H1 (cell line): ENCODE measurements around the gene SV2B. TPM values are rescaled to one million over a fixed set of nuclear protein-coding genes. Genes with fewer than 3 reads are reported as not detected.

Source experiments
- CTCF ChIP-seq, 3 experiments: IDR thresholded peaks; 1 replicate in 2 of 3; 2 replicates in 1 of 3; pipeline versions ENCODE4 v1.5.1 to v1.6.1; 2011; ENCODE audit warnings: low read length in 3 of 3, mild to moderate bottlenecking in 3 of 3, inconsistent platforms in 2 of 3, low read depth in 1 of 3, moderate library complexity in 1 of 3; ENCODE audit not compliant: insufficient read depth in 1 of 3; ENCODE audit errors: control extremely low read depth in 1 of 3
- NRF1 ChIP-seq: IDR thresholded peaks from 2 replicates; pipeline ENCODE4 v1.6.1; 2011; ENCODE audit warnings: mild to moderate bottlenecking, low read depth, low read length, improper control_type of control experiment
- POLR2AphosphoS5 ChIP-seq: IDR thresholded peaks from 2 replicates; pipeline ENCODE4 v1.6.1; 2011; ENCODE audit warnings: low read depth, low read length
- RFX5 ChIP-seq: IDR thresholded peaks from 2 replicates; pipeline ENCODE4 v1.6.1; 2011; ENCODE audit warnings: low read depth, low read length, improper control_type of control experiment, borderline replicate concordance
- SP4 ChIP-seq: IDR thresholded peaks from 2 replicates; pipeline ENCODE4 v1.6.1; 2012; ENCODE audit warnings: low read length, inconsistent platforms
- TEAD4 ChIP-seq: IDR thresholded peaks from 2 replicates; pipeline ENCODE4 v1.6.1; 2012; ENCODE audit warnings: low read depth, low read length, inconsistent platforms, mixed read lengths
- polyA plus RNA-seq, 7 experiments: library from polyadenylated mRNA; depleted of rRNA in 3 of 7; stranded (reverse) in 5 of 7; unstranded in 2 of 7; fragments of >200 nt in 5 of 7; fragments of 200-250 nt in 2 of 7; gene quantifications; 1 replicate in 5 of 7; 2 replicates in 1 of 7; 4 replicates in 1 of 7; pipeline versions ENCODE4 v1.2.1 to v1.2.3, GENCODE V29; 2011 to 2013; ENCODE audit warnings: missing spikeins in 2 of 7, mixed read lengths in 2 of 7
- total RNA-seq: library from RNA; stranded (reverse); fragmentation: NEBNext Ultra II Directional; extraction: Animal tissue kit (Norgen Biotek cat#: 25700); gene quantifications from 2 replicates; pipeline ENCODE4 v1.2.1, GENCODE V29; 2021

The SV2B gene
- total and polyA plus RNA-seq, 2 of the 8 experiments (the other 6 are each of a cell fraction or from before 2014, with no cell fraction given): 0.09 to 0.20 TPM

DNA sequence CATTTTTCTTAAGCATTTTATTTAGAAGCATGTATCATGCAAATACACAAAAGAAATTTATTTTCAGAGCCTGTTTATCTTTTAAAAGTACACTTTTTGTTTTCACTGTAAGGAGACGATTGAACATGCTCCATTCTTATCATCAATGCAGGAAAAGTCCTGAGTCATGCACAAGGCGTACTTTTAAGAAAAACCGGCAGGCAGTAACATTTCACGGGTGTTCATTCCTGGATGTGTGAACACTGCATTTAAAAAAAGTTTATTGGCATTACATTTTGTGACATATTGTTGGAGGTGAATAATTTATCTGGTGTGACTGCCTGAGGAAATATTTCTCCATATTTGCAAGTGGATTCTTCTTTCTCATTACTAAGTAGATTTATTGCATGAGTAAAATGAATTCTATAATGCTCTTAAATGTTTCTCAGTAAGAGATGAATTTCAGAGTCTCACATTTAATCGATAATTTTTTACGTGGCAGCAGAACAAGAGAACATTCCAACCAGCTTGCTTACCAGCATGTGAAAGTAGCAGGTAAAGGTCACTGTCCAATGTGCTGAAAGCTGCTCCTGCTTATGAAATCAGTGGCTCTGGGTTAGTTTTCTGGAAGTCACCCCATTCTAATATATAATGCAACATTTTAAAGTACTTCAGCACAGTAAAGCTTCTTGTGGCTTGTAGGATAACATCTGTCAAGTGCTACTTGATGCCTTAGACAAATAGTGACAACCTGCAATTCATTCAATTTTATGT lies 87.0 kb downstream of the SV2B start (continued):
- no peak for TF ChIP-seq TEAD4
- no peak for TF ChIP-seq NRF1
- TF ChIP-seq CTCF (IDR thresholded peaks at IDR 0.05; ENCODE audit: control extremely low read depth in 1 of 3, insufficient read depth in 1 of 3, low read depth in 1 of 3, low read length in 3 of 3): no peak
- no peak for TF ChIP-seq RFX5
- no peak for TF ChIP-seq SP4
- TF ChIP-seq POLR2AphosphoS5: no peak
